Activated T-helper 9 cell treated with anti-CD3 and anti-CD28 coated beads, Interleukin-2, amount 50 U/mL, for 16 hours (primary cell): ENCODE data around the gene MRPS6.
A peak's percentile ranks its signal among the peaks of the same experiment; 100 is the strongest.

Source experiments
- DNase-seq: peaks from one replicate; pipeline ENCODE4 v3.0.0-alpha.2; 2020; ENCODE audit warnings: low read depth

Gene MRPS6

GRCh38 chr21:34071683-34072082, 1.7 kb upstream of the MRPS6 start:
- DNase-seq, result no peak

GRCh38 chr21:34072145-34073031, 990 bp upstream of the MRPS6 start:
- peak; percentile 8 for DNase-seq

GRCh38 chr21:34073749-34074282, 438 bp downstream of the MRPS6 start:
- DNase-seq, result peak; percentile 41

GRCh38 chr21:34074283-34075090, 1.1 kb downstream of the MRPS6 start:
- DNase-seq, result no peak

- DNase-seq, result no peak
These were observed 1.7 kb downstream of the MRPS6 start for GRCh38 chr21:34075091-34075425.

- no peak for DNase-seq
These were observed 2.6 kb downstream of the MRPS6 start for GRCh38 chr21:34075760-34076660.

- DNase-seq, result no peak
These were observed 3.5 kb downstream of the MRPS6 start for GRCh38 chr21:34076835-34077234.

- no peak for DNase-seq
These were observed 4.5 kb downstream of the MRPS6 start for GRCh38 chr21:34077888-34078287.

- DNase-seq, result no peak
These were observed 5.5 kb downstream of the MRPS6 start for GRCh38 chr21:34078915-34079314.

GRCh38 chr21:34080710-34081109, 7.3 kb downstream of the MRPS6 start:
- DNase-seq, result no peak

- DNase-seq, result no peak
These were observed 9.4 kb downstream of the MRPS6 start for GRCh38 chr21:34082769-34083168.

GRCh38 chr21:34083357-34083756, 10.0 kb downstream of the MRPS6 start:
- no peak for DNase-seq

GRCh38 chr21:34085129-34085528, 11.8 kb downstream of the MRPS6 start:
- no peak for DNase-seq

GRCh38 chr21:34086887-34087306, 13.5 kb downstream of the MRPS6 start:
- DNase-seq, result no peak

GRCh38 chr21:34088752-34089151, 15.4 kb downstream of the MRPS6 start:
- no peak for DNase-seq

GRCh38 chr21:34091032-34091431, 17.7 kb downstream of the MRPS6 start:
- DNase-seq, result no peak

GRCh38 chr21:34091607-34092006, 18.2 kb downstream of the MRPS6 start:
- DNase-seq, result no peak

- no peak for DNase-seq
These were observed 19.0 kb downstream of the MRPS6 start for GRCh38 chr21:34092262-34092921.

GRCh38 chr21:34093083-34093482, 19.7 kb downstream of the MRPS6 start:
- no peak for DNase-seq

GRCh38 chr21:34094949-34095348, 21.6 kb downstream of the MRPS6 start:
- DNase-seq, result no peak

GRCh38 chr21:34097442-34097841, 24.1 kb downstream of the MRPS6 start:
- no peak for DNase-seq
